Liver (tissue), 9 donors: ENCODE measurements around the gene SCAMP5. TPM values are rescaled to one million over a fixed set of nuclear protein-coding genes. Genes with fewer than 3 reads are reported as not detected.
A peak's percentile ranks its signal among the peaks of the same experiment; 100 is the strongest.

ENCODE experiments used
- DNase-seq: peaks from one replicate; pipeline ENCODE4 v3.0.0-alpha.2; 2017; ENCODE audit warnings: low spot score
- H3K27ac ChIP-seq, 2 donors: one replicate each; pipeline ENCODE4 v1.7.0; 2013; ENCODE audit warnings: inconsistent platforms in 2 of 2, low read length in 2 of 2, control low read depth in 1 of 2, low read depth in 1 of 2, mild to moderate bottlenecking in 1 of 2
- H3K27me3 ChIP-seq, 4 donors: one replicate each; pipeline versions ENCODE4 v1.6.1 to v1.7.0; 2013; ENCODE audit warnings: low read length in 3 of 4, inconsistent platforms in 1 of 4, mild to moderate bottlenecking in 1 of 4, moderate library complexity in 1 of 4; ENCODE audit not compliant: control insufficient read depth in 4 of 4, insufficient read depth in 4 of 4
- H3K36me3 ChIP-seq, 4 donors: one replicate each; pipeline versions ENCODE4 v1.6.1 to v1.7.0; 2013; ENCODE audit warnings: low read length in 3 of 4, mild to moderate bottlenecking in 3 of 4, low read depth in 1 of 4, moderate library complexity in 1 of 4; ENCODE audit not compliant: control insufficient read depth in 4 of 4, insufficient read depth in 3 of 4
- H3K4me1 ChIP-seq, 4 donors: one replicate each; pipeline versions ENCODE4 v1.6.1 to v1.7.0; 2013; ENCODE audit warnings: low read length in 3 of 4, mild to moderate bottlenecking in 3 of 4, moderate library complexity in 1 of 4; ENCODE audit not compliant: control insufficient read depth in 4 of 4, insufficient read depth in 4 of 4
- H3K4me3 ChIP-seq, 3 donors: one replicate each; pipeline versions ENCODE4 v1.6.1 to v1.7.0; 2013; ENCODE audit warnings: low read length in 3 of 3, control low read depth in 1 of 3, low read depth in 1 of 3, mild to moderate bottlenecking in 1 of 3
- H3K9ac ChIP-seq, 2 donors: one replicate each; pipeline ENCODE4 v1.7.0; 2013; ENCODE audit warnings: low read length in 2 of 2, mild to moderate bottlenecking in 2 of 2, moderate library complexity in 2 of 2, control low read depth in 1 of 2, low read depth in 1 of 2
- H3K9me3 ChIP-seq, 4 donors: one replicate each; pipeline versions ENCODE4 v1.6.1 to v1.7.0; 2013; ENCODE audit warnings: low read length in 3 of 4; ENCODE audit not compliant: control insufficient read depth in 4 of 4
- ATF3 ChIP-seq: IDR thresholded peaks from 2 replicates; pipeline ENCODE4 v1.6.1; 2016; ENCODE audit warnings: antibody characterized with exemption
- EGR1 ChIP-seq, 2 donors: IDR thresholded peaks; 2 replicates each; pipeline ENCODE4 v1.6.1; 2016 to 2018; ENCODE audit warnings: antibody characterized with exemption in 2 of 2, low read depth in 2 of 2
- FOXA2 ChIP-seq: IDR thresholded peaks from 2 replicates; pipeline ENCODE4 v1.6.1; 2016; ENCODE audit warnings: antibody characterized with exemption
- GABPA ChIP-seq, 2 donors: IDR thresholded peaks in 1 of 2; conservative IDR thresholded peaks in 1 of 2; 2 replicates each; pipeline ENCODE4 v1.6.1; 2016; ENCODE audit warnings: antibody characterized with exemption in 2 of 2, mild to moderate bottlenecking in 1 of 2, moderate library complexity in 1 of 2
- HNF4A ChIP-seq, 2 donors: conservative IDR thresholded peaks; 2 replicates each; pipeline ENCODE4 v1.6.1; 2016; ENCODE audit warnings: antibody characterized with exemption in 2 of 2, mild to moderate bottlenecking in 2 of 2
- HNF4G ChIP-seq: IDR thresholded peaks from 2 replicates; pipeline ENCODE4 v1.6.1; 2016; ENCODE audit warnings: antibody characterized with exemption
- JUND ChIP-seq, 2 donors: IDR thresholded peaks; 2 replicates each; pipeline ENCODE4 v1.6.1; 2016; ENCODE audit warnings: antibody characterized with exemption in 2 of 2
- MAX ChIP-seq: IDR thresholded peaks from 2 replicates; pipeline ENCODE4 v1.6.1; 2016; ENCODE audit warnings: antibody characterized with exemption
- RAD21 ChIP-seq, 2 donors: IDR thresholded peaks; 2 replicates each; pipeline ENCODE4 v1.6.1; 2016; ENCODE audit warnings: antibody characterized with exemption in 2 of 2, mild to moderate bottlenecking in 2 of 2
- REST ChIP-seq: IDR thresholded peaks from 2 replicates; pipeline ENCODE4 v1.6.1; 2016; ENCODE audit warnings: antibody characterized with exemption, mild to moderate bottlenecking
- RXRA ChIP-seq, 2 donors: IDR thresholded peaks; 2 replicates each; pipeline ENCODE4 v1.6.1; 2017 to 2018; ENCODE audit warnings: antibody characterized with exemption in 2 of 2, mild to moderate bottlenecking in 1 of 2
- YY1 ChIP-seq: IDR thresholded peaks from 2 replicates; pipeline ENCODE4 v1.6.1; 2016; ENCODE audit warnings: antibody characterized with exemption, mild to moderate bottlenecking
- WGBS: extraction: QIAGEN DNeasy Blood & Tissue Kit; methylation state at CpG from one replicate; pipeline ENCODE4 v1.1.7; 2013; 5-methylcytosine and 5-hydroxymethylcytosine counted together
- polyA plus RNA-seq, 2 donors: library from polyadenylated mRNA; stranded (reverse) in 1 of 2; unstranded in 1 of 2; fragments of 200-250 nt in 1 of 2; fragments of >200 nt in 1 of 2; fragmentation: Nextera tagmentation in 1 of 2; extraction: Ambion mirVana in 1 of 2; gene quantifications; one replicate each; pipeline versions ENCODE4 v1.2.1 to v1.2.3, GENCODE V29; 2013 to 2015
- total RNA-seq, 2 donors: library from RNA; depleted of rRNA; stranded (reverse); fragments of >200 nt; gene quantifications; one replicate each; pipeline ENCODE4 v1.2.3, GENCODE V29; 2014
- TF ChIP-seq, protein P1 (sequence below): fragments of 150-350 bp; IDR thresholded peaks from 2 replicates; pipeline ENCODE4 v1.5.1; 2017; ENCODE audit warnings: improper control_type of control experiment, low read depth, low read length; ENCODE audit not compliant: missing input control
- TF ChIP-seq, protein P2 (sequence below): IDR thresholded peaks from 2 replicates; pipeline ENCODE4 v1.6.1; 2016; ENCODE audit warnings: antibody characterized with exemption
- donor health status: healthy.
- donor health status: healthy.
- donor health status: healthy.
- donor health status: healthy.
- donor health status: healthy.

The SCAMP5 gene
- total and polyA plus RNA-seq, 4 donors = 0.50 to 7.5 (median 5.7) TPM

- Histone ChIP-seq H3K36me3 (no peaks in the 10 kb centered on the region), H3K9me3 (no peaks in the 10 kb centered on the region), H3K27ac (no peak overlapping the region), H3K4me3 (no peak overlapping the region), H3K27me3 (no peaks in the 10 kb centered on the region), H3K4me1 (no peaks in the 10 kb centered on the region), H3K9ac (no peak overlapping the region)
- TF ChIP-seq RAD21 (IDR thresholded peaks at IDR 0.05) (no peak), JUND (IDR thresholded peaks at IDR 0.05) (no peak), FOXA2 (no peak), MAX (no peak), EGR1 (IDR thresholded peaks at IDR 0.05; ENCODE audit: low read depth in 2 of 2) (no peak)
- TF ChIP-seq, protein P1, sequence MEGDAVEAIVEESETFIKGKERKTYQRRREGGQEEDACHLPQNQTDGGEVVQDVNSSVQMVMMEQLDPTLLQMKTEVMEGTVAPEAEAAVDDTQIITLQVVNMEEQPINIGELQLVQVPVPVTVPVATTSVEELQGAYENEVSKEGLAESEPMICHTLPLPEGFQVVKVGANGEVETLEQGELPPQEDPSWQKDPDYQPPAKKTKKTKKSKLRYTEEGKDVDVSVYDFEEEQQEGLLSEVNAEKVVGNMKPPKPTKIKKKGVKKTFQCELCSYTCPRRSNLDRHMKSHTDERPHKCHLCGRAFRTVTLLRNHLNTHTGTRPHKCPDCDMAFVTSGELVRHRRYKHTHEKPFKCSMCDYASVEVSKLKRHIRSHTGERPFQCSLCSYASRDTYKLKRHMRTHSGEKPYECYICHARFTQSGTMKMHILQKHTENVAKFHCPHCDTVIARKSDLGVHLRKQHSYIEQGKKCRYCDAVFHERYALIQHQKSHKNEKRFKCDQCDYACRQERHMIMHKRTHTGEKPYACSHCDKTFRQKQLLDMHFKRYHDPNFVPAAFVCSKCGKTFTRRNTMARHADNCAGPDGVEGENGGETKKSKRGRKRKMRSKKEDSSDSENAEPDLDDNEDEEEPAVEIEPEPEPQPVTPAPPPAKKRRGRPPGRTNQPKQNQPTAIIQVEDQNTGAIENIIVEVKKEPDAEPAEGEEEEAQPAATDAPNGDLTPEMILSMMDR = no peak
- TF ChIP-seq, protein P2, sequence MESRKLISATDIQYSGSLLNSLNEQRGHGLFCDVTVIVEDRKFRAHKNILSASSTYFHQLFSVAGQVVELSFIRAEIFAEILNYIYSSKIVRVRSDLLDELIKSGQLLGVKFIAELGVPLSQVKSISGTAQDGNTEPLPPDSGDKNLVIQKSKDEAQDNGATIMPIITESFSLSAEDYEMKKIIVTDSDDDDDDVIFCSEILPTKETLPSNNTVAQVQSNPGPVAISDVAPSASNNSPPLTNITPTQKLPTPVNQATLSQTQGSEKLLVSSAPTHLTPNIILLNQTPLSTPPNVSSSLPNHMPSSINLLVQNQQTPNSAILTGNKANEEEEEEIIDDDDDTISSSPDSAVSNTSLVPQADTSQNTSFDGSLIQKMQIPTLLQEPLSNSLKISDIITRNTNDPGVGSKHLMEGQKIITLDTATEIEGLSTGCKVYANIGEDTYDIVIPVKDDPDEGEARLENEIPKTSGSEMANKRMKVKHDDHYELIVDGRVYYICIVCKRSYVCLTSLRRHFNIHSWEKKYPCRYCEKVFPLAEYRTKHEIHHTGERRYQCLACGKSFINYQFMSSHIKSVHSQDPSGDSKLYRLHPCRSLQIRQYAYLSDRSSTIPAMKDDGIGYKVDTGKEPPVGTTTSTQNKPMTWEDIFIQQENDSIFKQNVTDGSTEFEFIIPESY = no peak
- 77% methylated on average over 7 of the region's 7 CpGs for WGBS
- no peak for DNase-seq
These were observed 7.0 kb downstream of the SCAMP5 start for GRCh38 chr15:75002398-75002797.

DNA sequence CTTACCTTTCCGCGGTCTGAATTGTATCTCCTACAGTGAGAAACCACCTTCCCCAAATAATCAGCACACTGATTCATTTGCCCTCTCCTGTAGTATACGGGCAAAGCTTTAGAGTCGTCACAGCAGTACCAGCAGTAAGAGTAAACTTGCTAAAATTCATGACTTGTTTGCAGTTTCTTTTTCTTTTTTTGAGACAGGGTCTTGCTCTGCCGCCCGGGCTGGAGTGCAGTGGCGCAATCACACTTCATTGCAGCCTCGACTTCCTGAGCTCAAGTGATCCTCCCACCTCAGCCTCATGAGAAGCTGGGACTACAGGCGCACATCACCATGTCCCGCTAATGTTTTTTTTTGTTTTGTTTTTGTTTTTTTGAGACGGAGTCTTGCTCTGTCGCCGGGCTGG, 11.9 kb downstream of the SCAMP5 start:
- no peak overlapping the region for H3K27ac ChIP-seq
- no peaks in the 10 kb centered on the region for H3K27me3 ChIP-seq
- H3K4me1 ChIP-seq = no peaks in the 10 kb centered on the region
- WGBS = 88% methylated on average over 13 of the region's 13 CpGs
- TF ChIP-seq GABPA (IDR thresholded peaks at IDR 0.05 in 1 of 2, conservative IDR thresholded peaks at IDR 0.05 in 1 of 2) (no peak), HNF4A (conservative IDR thresholded peaks at IDR 0.05) (no peak), RXRA (IDR thresholded peaks at IDR 0.05) (no peak)
- H3K36me3 ChIP-seq = no peaks in the 10 kb centered on the region
- H3K9ac ChIP-seq = no peak overlapping the region
- DNase-seq = peak; percentile 30
- H3K9me3 ChIP-seq = no peaks in the 10 kb centered on the region
- no peak overlapping the region for H3K4me3 ChIP-seq

- no peak overlapping the region for H3K27ac ChIP-seq
- 76% methylated on average over 5 of the region's 5 CpGs for WGBS
- H3K9me3 ChIP-seq = no peaks in the 10 kb centered on the region
- H3K4me3 ChIP-seq = no peak overlapping the region
- H3K4me1 ChIP-seq = no peaks in the 10 kb centered on the region
- no peak overlapping the region for H3K9ac ChIP-seq
- no peak for DNase-seq
- H3K36me3 ChIP-seq = no peaks in the 10 kb centered on the region
- H3K27me3 ChIP-seq = no peaks in the 10 kb centered on the region
- TF ChIP-seq REST = no peak
- no peak for TF ChIP-seq ATF3
- TF ChIP-seq HNF4G = no peak
- TF ChIP-seq JUND (IDR thresholded peaks at IDR 0.05) = no peak
- TF ChIP-seq, protein P2 = no peak
- no peak for TF ChIP-seq YY1
- TF ChIP-seq RXRA (IDR thresholded peaks at IDR 0.05) = no peak
These were observed 12.9 kb downstream of the SCAMP5 start for GRCh38 chr15:75008221-75008625.
